ENCODE data around the gene MGAT1. TPM values are rescaled to one million over a fixed set of nuclear protein-coding genes. Genes with fewer than 3 reads are reported as not detected.
A peak's percentile ranks its signal among the peaks of the same experiment; 100 is the strongest.

MGAT1 gene
- total and polyA plus RNA-seq, 2 experiments from 2014 or later: 23.7 to 81.4 TPM

DNA sequence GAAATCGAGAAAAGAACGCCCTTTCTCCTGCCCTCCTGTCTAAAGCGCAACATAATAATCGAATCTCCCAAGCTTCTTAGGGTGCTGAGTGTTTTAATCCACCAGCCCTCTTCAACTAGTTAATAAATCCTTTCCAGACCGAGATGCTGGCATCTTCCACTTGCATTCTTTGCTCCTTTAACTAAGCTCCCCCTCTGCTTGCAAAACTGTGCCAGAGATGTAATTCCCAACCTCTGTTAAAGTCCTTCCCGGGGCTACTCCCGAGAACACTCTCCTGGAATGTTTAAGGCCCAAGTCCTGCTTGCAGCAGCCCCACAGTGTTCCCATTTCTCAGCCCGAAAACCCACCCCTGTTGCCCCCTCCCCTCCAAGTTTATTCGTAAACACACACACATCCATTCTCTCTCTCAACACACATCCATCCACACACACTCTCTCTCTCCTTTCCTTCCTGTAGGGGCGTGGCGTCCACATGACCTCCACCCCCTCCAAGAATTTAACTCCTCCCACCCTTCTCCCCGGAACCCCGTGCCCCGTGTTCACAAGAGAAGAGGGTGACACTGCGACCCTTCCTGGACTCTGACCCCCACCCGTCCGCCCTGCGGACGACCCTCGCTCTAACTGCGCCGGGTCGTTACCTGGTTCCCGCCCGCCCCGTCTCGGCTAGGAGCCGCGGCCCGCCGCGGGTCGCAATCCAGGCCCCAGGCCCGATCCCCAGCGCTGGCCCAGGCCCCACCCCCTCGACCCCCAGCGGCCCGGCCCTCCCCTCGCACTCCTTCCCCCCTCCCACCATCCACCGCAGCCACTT, 7.0 kb upstream of the MGAT1 start:
- peak overlapping the region; percentile 95 for H3K4me3 ChIP-seq
- peak; percentile 95 for DNase-seq (ENCODE audit: low spot score)
- H3K36me3 Mint-ChIP-seq (ENCODE audit: low read depth): peaks cover 21% of the 10 kb centered on the region; the same call in 2 of the 3 replicates
- H3K27ac ChIP-seq (ENCODE audit: low read depth): peak overlapping the region; percentile 100
- peak; percentile 72 for ATAC-seq
- TF ChIP-seq NANOG (IDR thresholded peaks at IDR 0.05; ENCODE audit: borderline replicate concordance): no peak
- H3K27me3 Mint-ChIP-seq (ENCODE audit: insufficient read depth, low read depth, poor library complexity): peaks cover 9% of the 10 kb centered on the region
- peak overlapping the region; percentile 90 for H3K4me2 ChIP-seq
- no peaks in the 10 kb centered on the region for H3K9me2 ChIP-seq (ENCODE audit: insufficient read depth)
- H3K36me3 ChIP-seq (ENCODE audit: insufficient read depth): no peaks in the 10 kb centered on the region
- H3F3A ChIP-seq (replicated peaks; ENCODE audit: low read depth): peaks cover 8% of the 10 kb centered on the region; the same call in 1 of the 2 replicates
- no peaks in the 10 kb centered on the region for H4K20me1 ChIP-seq (replicated peaks; ENCODE audit: insufficient read depth)
- H3K9me3 Mint-ChIP-seq: no peaks in the 10 kb centered on the region; the same call in 2 of the 3 replicates
- H3K4me3 Mint-ChIP-seq: peak overlapping the region; percentile 72
- peak overlapping the region; percentile 98 for H3K27ac Mint-ChIP-seq
- peaks cover 59% of the 10 kb centered on the region for H3K4me1 Mint-ChIP-seq
- H3K27me3 ChIP-seq (ENCODE audit: insufficient read depth): no peaks in the 10 kb centered on the region
- H3K4me1 ChIP-seq (ENCODE audit: insufficient read depth): peaks cover 29% of the 10 kb centered on the region
- peaks cover 37% of the 10 kb centered on the region for H3K79me2 ChIP-seq (replicated peaks; ENCODE audit: insufficient read depth)
- peak overlapping the region; percentile 86; the same call in 1 of the 2 replicates for H2AFZ ChIP-seq

DNA sequence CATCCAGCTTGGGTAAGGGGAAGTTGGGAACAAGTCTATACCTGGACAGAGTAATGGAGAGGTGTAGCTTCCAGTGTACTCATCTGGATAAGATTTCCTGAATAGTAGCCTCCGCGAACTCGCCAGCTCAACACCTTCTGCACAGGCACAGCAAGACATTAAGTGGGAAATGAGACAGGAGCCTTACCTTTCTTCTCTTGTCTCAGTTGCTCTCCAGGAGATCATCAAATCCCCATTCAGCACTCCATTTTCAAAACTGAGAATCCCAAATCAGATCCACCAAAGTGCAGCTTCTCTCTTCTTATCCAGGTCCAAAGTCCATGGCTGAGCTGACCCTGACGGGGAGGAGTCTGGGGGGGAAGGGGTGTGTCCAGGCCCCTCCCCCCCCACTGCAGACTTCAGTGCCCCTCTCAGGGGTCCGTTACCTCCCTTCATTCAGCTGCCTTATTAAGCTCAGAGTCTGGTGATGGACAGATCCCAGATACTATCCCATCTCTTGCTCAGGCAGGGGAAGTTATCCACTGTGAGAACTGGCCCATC, 5.9 kb upstream of the MGAT1 start:
- Mint-ChIP-seq H3K4me1 (peaks cover 67% of the 10 kb centered on the region), H3K27ac (no peak overlapping the region)
- peak overlapping the region; percentile 90 for H3K4me2 ChIP-seq

More for the DNA sequence above, 5.9 kb upstream of the MGAT1 start:
- no peak overlapping the region for H3K27ac ChIP-seq (ENCODE audit: low read depth)
- Mint-ChIP-seq H3K9me3 (no peaks in the 10 kb centered on the region; the same call in 2 of the 3 replicates), H3K27me3 (ENCODE audit: insufficient read depth, low read depth, poor library complexity) (peaks cover 9% of the 10 kb centered on the region), H3K36me3 (ENCODE audit: low read depth) (peaks cover 21% of the 10 kb centered on the region; the same call in 2 of the 3 replicates), H3K4me3 (peak overlapping the region; percentile 72)
- DNase-seq (ENCODE audit: low spot score): no peak
- no peak for ATAC-seq
- peaks cover 34% of the 10 kb centered on the region for H3K4me1 ChIP-seq (ENCODE audit: insufficient read depth)
- no peaks in the 10 kb centered on the region for H3K36me3 ChIP-seq (ENCODE audit: insufficient read depth)
- no peaks in the 10 kb centered on the region for H3K27me3 ChIP-seq (ENCODE audit: insufficient read depth)
- H3K79me2 ChIP-seq (replicated peaks; ENCODE audit: insufficient read depth): peaks cover 37% of the 10 kb centered on the region
- no peaks in the 10 kb centered on the region for H4K20me1 ChIP-seq (replicated peaks; ENCODE audit: insufficient read depth)
- no peak overlapping the region for H2AFZ ChIP-seq
- TF ChIP-seq STAT1 (IDR thresholded peaks at IDR 0.05; ENCODE audit: unreplicated experiment) (no peak), REST (IDR thresholded peaks at IDR 0.05; ENCODE audit: unreplicated experiment) (no peak), EZH2 (IDR thresholded peaks at IDR 0.05; ENCODE audit: low read depth, unreplicated experiment) (no peak), ZNF462 (CRISPR knock-in tag; IDR thresholded peaks at IDR 0.05) (no peak), EZH2phosphoT487 (IDR thresholded peaks at IDR 0.05; ENCODE audit: unreplicated experiment) (no peak), JUNB (IDR thresholded peaks at IDR 0.05; ENCODE audit: unreplicated experiment) (no peak), CREB1 (CRISPR knock-in tag; IDR thresholded peaks at IDR 0.05; ENCODE audit: low read depth) (no peak), ZNF331 (CRISPR knock-in tag; IDR thresholded peaks at IDR 0.05; ENCODE audit: low read depth) (no peak)
- H3K9me2 ChIP-seq (ENCODE audit: insufficient read depth): no peaks in the 10 kb centered on the region
- peak overlapping the region; percentile 95 for H3K4me3 ChIP-seq
- H3F3A ChIP-seq (replicated peaks; ENCODE audit: low read depth): peaks cover 9% of the 10 kb centered on the region; the same call in 1 of the 2 replicates
